A549 (cell line): ENCODE data around the gene FAM156A. TPM values are rescaled to one million over a fixed set of nuclear protein-coding genes. Genes with fewer than 3 reads are reported as not detected.
"Not testable (repeated sequence)": the region's sequence is repeated elsewhere in the genome, so short reads cannot be mapped to it uniquely, and the experiment has no call there.

Experiments
- ATAC-seq, 2 experiments: fragments of 200-7000 bp in 1 of 2; fragments of >200 bp in 1 of 2; cut with Nextera tagmentation in 1 of 2; cut with Tn5 transposase in 1 of 2; 3 replicates each; pipeline versions ENCODE4 v1.8.0 to v1.9.1; 2018 to 2020; ENCODE audit warnings: mild to moderate bottlenecking in 1 of 2, moderate library complexity in 1 of 2
- CTCF ChIA-PET: fragments of 300-600 bp; sonication (Branson Sonifier 250); formaldehyde crosslinking; extraction: SDS; loops from one replicate; lab custom pipeline; 2021; ENCODE audit warnings: antibody characterized with exemption, inconsistent platforms; lab: Yijun Ruan, JAX
- POLR2A ChIA-PET: fragments of 350-600 bp; formaldehyde crosslinking; extraction: SDS; loops from one replicate; lab custom pipeline; 2021; ENCODE audit warnings: antibody characterized with exemption, inconsistent platforms; lab: Yijun Ruan, JAX
- DNase-seq, 2 experiments: peaks; one replicate each; pipeline versions ENCODE4 v3.0.0 to v3.0.0-alpha.2; 2011 to 2016; ENCODE audit warnings: low read depth in 1 of 2, low spot score in 1 of 2
- FAIRE-seq: peaks from 2 replicates; lab custom pipeline; 2011; peaks lifted over from hg19 to GRCh38; lab: Jason Lieb, UNC
- H3K27ac ChIP-seq, 2 experiments: fragments of >200 bp; sonication (Bioruptor Twin); formaldehyde crosslinking; 3 replicates each; pipeline ENCODE4 v1.5.1; 2016 to 2017
- H3K4me1 ChIP-seq: fragments of >200 bp; sonication (Bioruptor Twin); formaldehyde crosslinking; 3 replicates; pipeline ENCODE4 v1.6.1; 2016
- H3K4me2 ChIP-seq: fragments of >200 bp; sonication (Bioruptor Twin); formaldehyde crosslinking; 3 replicates; pipeline ENCODE4 v1.6.1; 2016
- H3K4me3 ChIP-seq: fragments of >200 bp; sonication (Bioruptor Twin); formaldehyde crosslinking; 3 replicates; pipeline ENCODE4 v1.5.1; 2016
- H3K9me3 ChIP-seq: fragments of >200 bp; sonication (Bioruptor Twin); formaldehyde crosslinking; 3 replicates; pipeline ENCODE4 v1.6.1; 2016
- BCL3 ChIP-seq: fragments of >200 bp; sonication (Bioruptor Twin); formaldehyde crosslinking; IDR thresholded peaks from 3 replicates; pipeline ENCODE4 v1.6.1; 2016
- BHLHE40 ChIP-seq: IDR thresholded peaks from 2 replicates; pipeline ENCODE4 v1.6.1; 2012; ENCODE audit warnings: low read depth, low read length, inconsistent platforms
- CEBPB ChIP-seq, 2 experiments: fragments of >200 bp in 1 of 2; sonication (Bioruptor Twin) in 1 of 2; formaldehyde crosslinking in 1 of 2; IDR thresholded peaks; 2 replicates each; pipeline ENCODE4 v1.6.1; 2012 to 2016
- EHMT2 ChIP-seq: fragments of 200-600 bp; sonication (generic); IDR thresholded peaks from 2 replicates; pipeline ENCODE4 v1.6.1; 2016; ENCODE audit warnings: antibody characterized with exemption, low read depth, mild to moderate bottlenecking, moderate library complexity
- ELK1 ChIP-seq: fragments of 150-350 bp; IDR thresholded peaks from 2 replicates; pipeline ENCODE4 v1.6.1; 2014; ENCODE audit warnings: low read depth, mild to moderate bottlenecking, low read length
- FOSB ChIP-seq: fragments of 250-450 bp; sonication (Bioruptor Pico); IDR thresholded peaks from 2 replicates; pipeline ENCODE4 v1.5.0; 2020; ENCODE audit warnings: mild to moderate bottlenecking, moderate library complexity
- HDAC2 ChIP-seq: fragments of 200-600 bp; sonication (generic); IDR thresholded peaks from 2 replicates; pipeline ENCODE4 v1.6.1; 2016
- HES2 ChIP-seq: fragments of >200 bp; sonication (Bioruptor Twin); formaldehyde crosslinking; IDR thresholded peaks from 2 replicates; pipeline ENCODE4 v1.6.1; 2016
- HEYL ChIP-seq: fragments of 250-450 bp; sonication (Bioruptor Pico); IDR thresholded peaks from 2 replicates; pipeline ENCODE4 v1.8.0; 2021; ENCODE audit warnings: mild to moderate bottlenecking, moderate library complexity
- HOXB13 ChIP-seq: fragments of 250-450 bp; sonication (Bioruptor Pico); IDR thresholded peaks from 2 replicates; pipeline ENCODE4 v1.5.0; 2020; ENCODE audit warnings: low read depth, mild to moderate bottlenecking, moderate library complexity
- JUN ChIP-seq, 2 experiments: fragments of >200 bp; sonication (Bioruptor Twin); formaldehyde crosslinking; IDR thresholded peaks; 2 replicates in 1 of 2; 3 replicates in 1 of 2; pipeline ENCODE4 v1.6.1; 2016 to 2017
- JUNB ChIP-seq: fragments of >200 bp; sonication (Bioruptor Twin); formaldehyde crosslinking; IDR thresholded peaks from 2 replicates; pipeline ENCODE4 v1.6.1; 2016
- KDM5A ChIP-seq: fragments of 200-600 bp; sonication (generic); IDR thresholded peaks from 2 replicates; pipeline ENCODE4 v1.6.1; 2016; ENCODE audit warnings: antibody characterized with exemption, mild to moderate bottlenecking
- MAZ ChIP-seq: fragments of 150-350 bp; IDR thresholded peaks from 2 replicates; pipeline ENCODE4 v1.6.1; 2014; ENCODE audit warnings: antibody characterized with exemption, low read depth, low read length, borderline replicate concordance
- NFE2L2 ChIP-seq: fragments of 150-350 bp; conservative IDR thresholded peaks from 2 replicates; pipeline ENCODE4 v1.6.1; 2014; ENCODE audit warnings: low read length
- NPAS2 ChIP-seq: fragments of 250-450 bp; sonication (Bioruptor Pico); IDR thresholded peaks from 2 replicates; pipeline ENCODE4 v1.8.0; 2022; ENCODE audit warnings: mild to moderate bottlenecking, moderate library complexity, borderline replicate concordance
- PBX3 ChIP-seq: IDR thresholded peaks from 2 replicates; pipeline ENCODE4 v1.6.1; 2012
- PHF8 ChIP-seq: fragments of 200-600 bp; sonication (generic); IDR thresholded peaks from 2 replicates; pipeline ENCODE4 v1.6.1; 2016; ENCODE audit warnings: low read depth, mild to moderate bottlenecking, antibody characterized with exemption, moderate library complexity, borderline replicate concordance
- POLR2A ChIP-seq: IDR thresholded peaks from 2 replicates; pipeline ENCODE4 v1.6.1; 2012; ENCODE audit warnings: mild to moderate bottlenecking, low read length
- RAD21 ChIP-seq, 2 experiments: fragments of >200 bp in 1 of 2; sonication (Bioruptor Twin) in 1 of 2; formaldehyde crosslinking in 1 of 2; IDR thresholded peaks in 1 of 2; conservative IDR thresholded peaks in 1 of 2; 2 replicates in 1 of 2; 3 replicates in 1 of 2; pipeline ENCODE4 v1.6.1; 2012 to 2018; ENCODE audit warnings: inconsistent platforms in 1 of 2
- REST ChIP-seq: fragments of 200-600 bp; sonication (generic); IDR thresholded peaks from 2 replicates; pipeline ENCODE4 v1.6.1; 2016; ENCODE audit warnings: antibody characterized with exemption, mild to moderate bottlenecking, moderate library complexity
- RNF2 ChIP-seq: fragments of 200-600 bp; sonication (generic); IDR thresholded peaks from 2 replicates; pipeline ENCODE4 v1.6.1; 2016; ENCODE audit warnings: low read depth, mild to moderate bottlenecking, antibody characterized with exemption, moderate library complexity, borderline replicate concordance
- SMC3 ChIP-seq: fragments of >200 bp; sonication (Bioruptor Twin); formaldehyde crosslinking; IDR thresholded peaks from 3 replicates; pipeline ENCODE4 v1.6.1; 2018; ENCODE audit warnings: inconsistent platforms
- TP53 ChIP-seq: fragments of 250-450 bp; sonication (Bioruptor Pico); IDR thresholded peaks from 2 replicates; pipeline ENCODE4 v1.5.0; 2021; ENCODE audit warnings: mild to moderate bottlenecking, moderate library complexity
- USF2 ChIP-seq: fragments of 450-650 bp; IDR thresholded peaks from 2 replicates; pipeline ENCODE4 v1.6.1; 2014; ENCODE audit warnings: antibody characterized with exemption
- ZC3H11A ChIP-seq: fragments of 450-650 bp; IDR thresholded peaks from 2 replicates; pipeline ENCODE4 v1.6.1; 2014; ENCODE audit warnings: antibody characterized with exemption, mild to moderate bottlenecking
- WGBS: methylation state at CpG from one replicate; pipeline ENCODE4 v1.1.6; 2017; ENCODE audit errors: missing lambda C conversion rate; 5-methylcytosine and 5-hydroxymethylcytosine counted together
- polyA plus RNA-seq, 4 experiments: library from polyadenylated mRNA; depleted of rRNA in 3 of 4; stranded (reverse); fragments of >200 nt; fragmentation: RNase III in 1 of 4; extraction: RNeasy Plus Mini Kit Qiagen cat#74134 plus additional on column Dnase treatment in 1 of 4; gene quantifications; 2 replicates in 3 of 4; 3 replicates in 1 of 4; pipeline ENCODE4 v1.2.3, GENCODE V29; 2011 to 2017

The FAM156A gene
- polyA plus RNA-seq, 2 of the 4 experiments (the other 2 are of a cell fraction) = 20.1 to 22.6 TPM

GRCh38 chrX:52935470-52935784, 22.9 kb downstream of the FAM156A start:
- peak; percentile 42 to 56; a peak in 4 of 6 replicates for ATAC-seq
- H3K4me1 ChIP-seq, FAIRE-seq, H3K9me3 ChIP-seq, CTCF ChIA-PET, DNase-seq: not testable (repeated sequence)
- WGBS = 26% methylated on average over 7 of the region's 10 CpGs
- POLR2A ChIA-PET = interaction anchor here (0.8 to 1.0 kb wide), 2 partner anchors 60 to 146 kb away, joined by 3 to 4 read pairs; partner anchors contain the start of gene TSPYL2
- Histone ChIP-seq H3K4me3 (peak overlapping the region; percentile 81), H3K4me2 (peak overlapping the region; percentile 96), H3K27ac (peak overlapping the region; percentile 94 to 98)
- TF ChIP-seq PHF8 = 0 out of 2 replicates have a peak, but pooled peaks have one; percentile 3

- Histone ChIP-seq H3K4me2 (peak overlapping the region; percentile 96), H3K9me3 (no peaks in the 10 kb centered on the region), H3K4me3 (peak overlapping the region; percentile 81), H3K4me1 (peaks cover 4% of the 10 kb centered on the region; the same call in 1 of the 3 replicates), H3K27ac (peak overlapping the region; percentile 94 to 98)
- ATAC-seq (peak; percentile 92 to 98), FAIRE-seq (no peak), DNase-seq (peak; percentile 78 to 94)
- 0% methylated on average over 34 of the region's 61 CpGs for WGBS
- POLR2A ChIA-PET = interaction anchor here (0.8 to 1.0 kb wide), 2 partner anchors 61 to 147 kb away, joined by 3 to 4 read pairs; partner anchors contain the start of gene TSPYL2
- CTCF ChIA-PET = no interaction called here
- TF ChIP-seq EHMT2 (no peak), REST (no peak), NPAS2 (CRISPR knock-in tag) (no peak), ELK1 (no peak), TP53 (CRISPR knock-in tag) (no peak), KDM5A (peak; percentile 98), HES2 (no peak), JUNB (no peak), PBX3 (0 out of 2 replicates have a peak, but pooled peaks have one; percentile 30), MAZ (peak; percentile 99), ZC3H11A (no peak), BHLHE40 (no peak), JUN (IDR thresholded peaks at IDR 0.05) (peak in 1 of 2 experiments; percentile 44; a peak in 1 of 5 replicates), HEYL (CRISPR knock-in tag) (no peak), HOXB13 (no peak), CEBPB (IDR thresholded peaks at IDR 0.05) (peak in 1 of 2 experiments; percentile 53; a peak in 1 of 4 replicates), FOSB (CRISPR knock-in tag) (no peak), SMC3 (peak; percentile 72), PHF8 (peak; percentile 62; the same call in 1 of the 2 replicates), RAD21 (conservative IDR thresholded peaks at IDR 0.05 in 1 of 2, IDR thresholded peaks at IDR 0.05 in 1 of 2) (peak; percentile 94 to 97), USF2 (no peak), HDAC2 (no peak), BCL3 (peak; percentile 83; the same call in 2 of the 3 replicates), POLR2A (peak; percentile 81), NFE2L2 (no peak), RNF2 (no peak)
Measured at GRCh38 chrX:52934704-52935469, 23.4 kb downstream of the FAM156A start.
